CD8-positive, alpha-beta memory T cell (primary cell): ENCODE results near the gene ZMYND8. TPM values are rescaled to one million over a fixed set of nuclear protein-coding genes. Genes with fewer than 3 reads are reported as not detected.
"Not testable (repeated sequence)": the region's sequence is repeated elsewhere in the genome, so short reads cannot be mapped to it uniquely, and the experiment has no call there.

Source experiments
- CTCF ChIA-PET: fragments of 350-600 bp; sonication (Branson Sonifier 250); formaldehyde crosslinking; loops from one replicate; lab custom pipeline; 2021; ENCODE audit warnings: antibody characterized with exemption; lab: Charles Lee
- POLR2A ChIA-PET: fragments of 350-600 bp; sonication (Branson Sonifier 250); formaldehyde crosslinking; loops from one replicate; lab custom pipeline; 2021; ENCODE audit warnings: antibody characterized with exemption; lab: Charles Lee
- DNase-seq, 5 donors: peaks; one replicate each; pipeline versions ENCODE4 v3.0.0 to v3.0.0-alpha.2; 2020 to 2022; ENCODE audit warnings: mixed read lengths in 1 of 5
- H3K27ac ChIP-seq: one replicate; pipeline ENCODE4 v1.7.0; 2013; ENCODE audit warnings: low read depth, mild to moderate bottlenecking, low read length, moderate library complexity
- H3K27me3 ChIP-seq: 2 replicates; pipeline ENCODE4 v1.7.0; 2013; ENCODE audit warnings: low read length, mild to moderate bottlenecking; ENCODE audit not compliant: insufficient read depth, poor library complexity, severe bottlenecking
- H3K36me3 ChIP-seq: 2 replicates; pipeline ENCODE4 v1.7.0; 2013; ENCODE audit warnings: mild to moderate bottlenecking, low read length, moderate library complexity; ENCODE audit not compliant: insufficient read depth
- H3K4me1 ChIP-seq: 2 replicates; pipeline ENCODE4 v1.7.0; 2013; ENCODE audit warnings: mild to moderate bottlenecking, low read length, moderate library complexity; ENCODE audit not compliant: insufficient read depth
- H3K4me3 ChIP-seq: 2 replicates; pipeline ENCODE4 v1.7.0; 2013; ENCODE audit warnings: mild to moderate bottlenecking, low read length
- H3K9me3 ChIP-seq: 2 replicates; pipeline ENCODE4 v1.7.0; 2013; ENCODE audit warnings: mild to moderate bottlenecking, low read length
- H3K27ac Mint-ChIP-seq, 8 donors: one replicate each; pipeline ENCODE4 v1.8.0; 2020 to 2021; ENCODE audit warnings: mixed read lengths in 8 of 8, mild to moderate bottlenecking in 6 of 8, inconsistent platforms in 3 of 8, moderate library complexity in 3 of 8
- H3K27me3 Mint-ChIP-seq, 2 donors: one replicate each; pipeline ENCODE4 v1.8.0; 2020 to 2021; ENCODE audit warnings: mixed read lengths in 2 of 2, mild to moderate bottlenecking in 1 of 2, moderate library complexity in 1 of 2
- H3K36me3 Mint-ChIP-seq, 3 donors: one replicate each; pipeline ENCODE4 v1.8.0; 2020 to 2021; ENCODE audit warnings: mixed read lengths in 3 of 3, inconsistent platforms in 1 of 3, mild to moderate bottlenecking in 1 of 3
- H3K4me1 Mint-ChIP-seq, 3 donors: one replicate each; pipeline ENCODE4 v1.8.0; 2020 to 2021; ENCODE audit warnings: mixed read lengths in 3 of 3, inconsistent platforms in 1 of 3, mild to moderate bottlenecking in 1 of 3
- H3K4me3 Mint-ChIP-seq, 7 donors: one replicate each; pipeline ENCODE4 v1.8.0; 2020 to 2021; ENCODE audit warnings: mixed read lengths in 7 of 7, mild to moderate bottlenecking in 6 of 7, moderate library complexity in 4 of 7, inconsistent platforms in 2 of 7
- H3K9me3 Mint-ChIP-seq, 5 donors: one replicate each; pipeline ENCODE4 v1.8.0; 2020 to 2022; ENCODE audit warnings: mixed read lengths in 5 of 5, mild to moderate bottlenecking in 3 of 5, moderate library complexity in 2 of 5, inconsistent platforms in 1 of 5
- polyA plus RNA-seq: library from polyadenylated mRNA; unstranded; fragments of 300-500 nt; fragmentation: Illumina TruSeq; gene quantifications from one replicate; pipeline ENCODE4 v1.2.3, GENCODE V29; 2021
- total RNA-seq, 2 experiments: library from RNA; stranded (reverse); gene quantifications; one replicate each; pipeline ENCODE4 v1.2.3, GENCODE V29; 2021

Gene ZMYND8
- total and polyA plus RNA-seq, 3 experiments from 2014 or later: 20.9 to 30.7 (median 25.8) TPM

- H3K4me3 ChIP-seq: no peak overlapping the region
- H3K27me3 ChIP-seq: no peaks in the 10 kb centered on the region
- no peaks in the 10 kb centered on the region for H3K9me3 ChIP-seq
- H3K4me1 ChIP-seq: no peaks in the 10 kb centered on the region
- H3K4me3 Mint-ChIP-seq: no peak overlapping the region
- DNase-seq: no peak
- POLR2A ChIA-PET: no interaction called here
- H3K36me3 Mint-ChIP-seq: peaks cover 4 to 24% (median 6%) of the 10 kb centered on the region in 3 donors
- H3K27ac Mint-ChIP-seq: no peak overlapping the region
- no peak overlapping the region for H3K27ac ChIP-seq
- H3K27me3 Mint-ChIP-seq: no peaks in the 10 kb centered on the region
- H3K9me3 Mint-ChIP-seq: no peaks in the 10 kb centered on the region
- CTCF ChIA-PET: no interaction called here
- H3K4me1 Mint-ChIP-seq: peaks cover 2 to 7% (median 5%) of the 10 kb centered on the region in 3 donors
- peaks cover 50% of the 10 kb centered on the region for H3K36me3 ChIP-seq
Measured at GRCh38 chr20:47209982-47210381, 146.5 kb downstream of the ZMYND8 start.

GRCh38 chr20:47208534-47209174 lies 147.8 kb downstream of the ZMYND8 start:
- Mint-ChIP-seq H3K9me3 (no peaks in the 10 kb centered on the region), H3K36me3 (peaks cover 4 to 24% (median 6%) of the 10 kb centered on the region in 3 donors), H3K27me3 (no peaks in the 10 kb centered on the region), H3K4me3 (no peak overlapping the region), H3K4me1 (peaks cover 2 to 7% (median 5%) of the 10 kb centered on the region in 3 donors), H3K27ac (peak overlapping the region in 1 of 8 donors; percentile 9)
- H3K27me3 ChIP-seq: no peaks in the 10 kb centered on the region
- no peak overlapping the region for H3K4me3 ChIP-seq
- no peaks in the 10 kb centered on the region for H3K4me1 ChIP-seq
- POLR2A ChIA-PET: no interaction called here
- CTCF ChIA-PET: no interaction called here
- DNase-seq: no peak
- no peak overlapping the region for H3K27ac ChIP-seq
- H3K36me3 ChIP-seq: peaks cover 37% of the 10 kb centered on the region
- H3K9me3 ChIP-seq: no peaks in the 10 kb centered on the region

DNA sequence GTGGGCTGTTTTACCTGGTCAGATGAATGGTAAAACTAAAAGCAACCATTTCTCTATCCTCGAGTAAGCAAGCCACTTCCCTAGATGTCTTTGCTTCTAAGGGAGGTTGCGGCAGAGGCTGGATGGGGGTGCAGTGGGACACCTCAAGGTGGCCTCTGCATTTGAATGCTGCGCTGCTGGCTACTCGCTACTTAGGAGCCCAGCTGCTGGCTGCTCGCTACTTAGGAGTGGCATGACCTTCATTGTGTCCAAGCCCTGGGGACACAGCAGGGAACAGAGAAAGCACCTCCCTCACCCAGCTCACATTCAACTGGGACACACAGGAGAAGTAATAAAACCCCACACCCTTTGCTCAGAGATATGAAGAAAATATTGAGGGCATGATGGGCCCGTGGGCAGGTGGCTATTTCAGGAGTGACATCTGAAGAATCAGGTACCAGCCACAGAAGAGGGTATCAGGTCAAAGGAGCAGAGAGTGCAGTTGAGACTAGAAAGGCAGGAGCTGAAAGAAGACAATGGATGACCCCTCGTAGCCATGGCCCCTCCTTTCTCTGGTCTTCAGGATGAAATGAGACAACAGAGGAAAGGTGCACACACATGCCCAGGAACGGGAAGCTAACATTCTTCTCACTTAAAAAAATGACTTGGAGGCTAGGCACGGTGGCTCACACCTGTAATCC lies 149.4 kb downstream of the ZMYND8 start:
- no peak overlapping the region for H3K4me3 ChIP-seq
- CTCF ChIA-PET: interaction anchor here (1.1 to 3.9 kb wide), 4 partner anchors 7 to 176 kb away, joined by 3 to 32 read pairs (median 6); no protein-coding TSS in a partner anchor
- no peaks in the 10 kb centered on the region for H3K27me3 Mint-ChIP-seq

GRCh38 chr20:47206552-47206951 lies 149.9 kb downstream of the ZMYND8 start:
- H3K4me1 Mint-ChIP-seq, H3K9me3 Mint-ChIP-seq, H3K27me3 Mint-ChIP-seq, H3K27me3 ChIP-seq, POLR2A ChIA-PET, DNase-seq, H3K4me3 ChIP-seq, H3K4me3 Mint-ChIP-seq, H3K4me1 ChIP-seq, H3K27ac ChIP-seq, H3K9me3 ChIP-seq: not testable (repeated sequence)
- peak overlapping the region in 1 of 8 donors; percentile 20 for H3K27ac Mint-ChIP-seq
- H3K36me3 Mint-ChIP-seq: peaks cover 4 to 24% (median 7%) of the 10 kb centered on the region in 3 donors
- CTCF ChIA-PET: interaction anchor here (1.0 to 3.9 kb wide), 7 partner anchors 7 to 1414 kb away, joined by 3 to 32 read pairs (median 4); no protein-coding TSS in a partner anchor
- H3K36me3 ChIP-seq: peaks cover 17% of the 10 kb centered on the region

More for the DNA sequence above, 149.4 kb downstream of the ZMYND8 start:
- Histone ChIP-seq H3K27me3 (no peaks in the 10 kb centered on the region), H3K27ac (no peak overlapping the region), H3K9me3 (no peaks in the 10 kb centered on the region), H3K4me1 (no peaks in the 10 kb centered on the region), H3K36me3 (peaks cover 22% of the 10 kb centered on the region)
- H3K4me1 Mint-ChIP-seq: peaks cover 2 to 7% (median 5%) of the 10 kb centered on the region in 3 donors
- peak overlapping the region in 2 of 8 donors; percentile 20 to 52 for H3K27ac Mint-ChIP-seq
- POLR2A ChIA-PET: no interaction called here
- no peak for DNase-seq
- H3K36me3 Mint-ChIP-seq: peaks cover 4 to 24% (median 7%) of the 10 kb centered on the region in 3 donors
- H3K9me3 Mint-ChIP-seq: no peaks in the 10 kb centered on the region
- no peak overlapping the region for H3K4me3 Mint-ChIP-seq

- Mint-ChIP-seq H3K27ac (peak overlapping the region in 1 of 8 donors; percentile 16), H3K36me3 (peaks cover 4 to 24% (median 7%) of the 10 kb centered on the region in 3 donors), H3K27me3 (no peaks in the 10 kb centered on the region), H3K9me3 (no peaks in the 10 kb centered on the region), H3K4me3 (no peak overlapping the region), H3K4me1 (peaks cover 2 to 7% (median 5%) of the 10 kb centered on the region in 3 donors)
- ChIA-PET POLR2A (interaction anchor here (0.6 kb wide), 1 partner anchor 525 kb away, joined by 3 read pairs; no protein-coding TSS in a partner anchor), CTCF (interaction anchor here (0.6 to 3.9 kb wide), 14 partner anchors 8 to 1414 kb away, joined by 3 to 32 read pairs (median 4); no protein-coding TSS in a partner anchor)
- Histone ChIP-seq H3K36me3 (peaks cover 8% of the 10 kb centered on the region), H3K4me3 (no peak overlapping the region), H3K27ac (no peak overlapping the region), H3K9me3 (no peaks in the 10 kb centered on the region), H3K27me3 (no peaks in the 10 kb centered on the region), H3K4me1 (no peaks in the 10 kb centered on the region)
- DNase-seq: peak in 1 of 5 donors; percentile 67
Measured at GRCh38 chr20:47205577-47206123, 150.8 kb downstream of the ZMYND8 start.

DNA sequence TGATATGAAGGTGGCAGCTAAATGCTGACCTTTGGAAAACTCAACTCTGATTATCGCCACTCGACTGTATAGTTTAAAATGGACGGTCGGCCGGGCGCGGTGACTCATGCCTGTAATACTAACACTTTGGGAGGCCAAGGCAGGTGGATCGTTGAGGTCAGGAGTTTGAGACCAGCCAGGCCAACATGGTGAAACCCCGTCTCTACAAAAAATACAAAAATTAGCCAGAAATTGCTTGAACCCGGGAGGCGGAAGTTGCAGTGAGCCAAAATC lies 151.7 kb downstream of the ZMYND8 start:
- CTCF ChIA-PET: interaction anchor here (1.0 to 3.9 kb wide), 7 partner anchors 8 to 473 kb away, joined by 3 to 32 read pairs (median 4); no protein-coding TSS in a partner anchor
- H3K4me3 ChIP-seq, H3K27me3 Mint-ChIP-seq, H3K9me3 ChIP-seq, H3K4me3 Mint-ChIP-seq, H3K27ac ChIP-seq, H3K4me1 ChIP-seq, H3K4me1 Mint-ChIP-seq, H3K36me3 ChIP-seq, POLR2A ChIA-PET, H3K27me3 ChIP-seq, DNase-seq, H3K9me3 Mint-ChIP-seq: not testable (repeated sequence)
- H3K27ac Mint-ChIP-seq: peak overlapping the region in 1 of 8 donors; percentile 24
- H3K36me3 Mint-ChIP-seq: peaks cover 4 to 21% (median 4%) of the 10 kb centered on the region in 3 donors

DNA sequence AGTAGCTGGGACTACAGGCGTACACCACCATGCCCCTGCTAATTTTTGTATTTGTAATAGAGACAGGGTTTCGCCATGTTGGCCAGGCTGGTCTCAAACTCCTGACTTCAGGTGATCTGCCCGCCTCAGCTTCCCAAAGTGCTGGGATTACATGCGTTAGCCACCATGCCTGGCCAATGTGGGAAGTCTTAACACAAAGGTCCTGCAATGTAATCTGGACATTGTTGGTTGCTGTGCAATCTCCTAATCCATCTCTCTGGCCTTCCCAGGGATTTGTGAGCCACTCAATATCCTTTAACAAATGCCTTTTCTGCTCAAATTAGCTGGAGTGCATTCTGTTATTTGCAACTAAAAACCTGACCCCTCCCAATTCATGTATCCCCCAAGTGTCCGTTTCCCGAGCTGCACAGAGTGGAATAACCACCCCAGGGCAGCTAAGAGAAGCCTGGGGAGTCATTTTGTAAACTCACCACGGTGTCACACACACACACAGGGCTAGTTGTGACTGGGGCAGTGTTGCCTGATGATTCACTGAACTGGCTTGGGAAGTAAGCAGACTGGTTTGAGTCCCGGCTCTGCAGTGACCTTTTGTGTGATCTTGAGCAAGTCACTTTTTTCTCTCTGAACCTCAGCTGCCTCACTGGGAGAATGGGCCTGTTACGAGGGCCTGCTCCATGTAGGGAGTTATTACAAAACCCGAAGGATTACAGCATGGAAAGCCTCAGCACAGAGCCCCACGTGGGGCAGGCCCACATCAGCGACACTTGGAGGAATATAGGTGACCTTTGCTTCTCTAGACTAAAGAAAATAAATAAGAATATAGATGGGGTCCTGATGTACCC lies 152.3 kb downstream of the ZMYND8 start:
- CTCF ChIA-PET: interaction anchor here (3.9 kb wide), 1 partner anchor 179 kb away, joined by 32 read pairs; no protein-coding TSS in a partner anchor

More for the DNA sequence above, 152.3 kb downstream of the ZMYND8 start:
- no peak for DNase-seq
- POLR2A ChIA-PET: no interaction called here
- Mint-ChIP-seq H3K9me3 (no peaks in the 10 kb centered on the region), H3K27me3 (peaks cover 0 to 2% of the 10 kb centered on the region in 2 donors), H3K27ac (no peak overlapping the region), H3K4me3 (no peak overlapping the region), H3K36me3 (peaks cover 1 to 15% (median 4%) of the 10 kb centered on the region in 3 donors), H3K4me1 (peaks cover 2 to 7% (median 5%) of the 10 kb centered on the region in 3 donors)
- H3K27ac ChIP-seq: no peak overlapping the region
- no peaks in the 10 kb centered on the region for H3K4me1 ChIP-seq
- no peak overlapping the region for H3K4me3 ChIP-seq
- H3K27me3 ChIP-seq: no peaks in the 10 kb centered on the region
- H3K36me3 ChIP-seq: no peaks in the 10 kb centered on the region
- no peaks in the 10 kb centered on the region for H3K9me3 ChIP-seq
